Stimulated activated CD4-positive, alpha-beta T cell treated with anti-CD3 and anti-CD28 coated beads, Interleukin-1b, Interleukin-23, amount 100 ng/mL, for 1 hour (primary cell): Measurements from ENCODE around the gene WWTR1.

Source experiments
- DNase-seq, 2 donors: peaks; one replicate each; pipeline ENCODE4 v3.0.0-alpha.2; 2020; ENCODE audit warnings: low read depth in 2 of 2

The WWTR1 gene

DNA sequence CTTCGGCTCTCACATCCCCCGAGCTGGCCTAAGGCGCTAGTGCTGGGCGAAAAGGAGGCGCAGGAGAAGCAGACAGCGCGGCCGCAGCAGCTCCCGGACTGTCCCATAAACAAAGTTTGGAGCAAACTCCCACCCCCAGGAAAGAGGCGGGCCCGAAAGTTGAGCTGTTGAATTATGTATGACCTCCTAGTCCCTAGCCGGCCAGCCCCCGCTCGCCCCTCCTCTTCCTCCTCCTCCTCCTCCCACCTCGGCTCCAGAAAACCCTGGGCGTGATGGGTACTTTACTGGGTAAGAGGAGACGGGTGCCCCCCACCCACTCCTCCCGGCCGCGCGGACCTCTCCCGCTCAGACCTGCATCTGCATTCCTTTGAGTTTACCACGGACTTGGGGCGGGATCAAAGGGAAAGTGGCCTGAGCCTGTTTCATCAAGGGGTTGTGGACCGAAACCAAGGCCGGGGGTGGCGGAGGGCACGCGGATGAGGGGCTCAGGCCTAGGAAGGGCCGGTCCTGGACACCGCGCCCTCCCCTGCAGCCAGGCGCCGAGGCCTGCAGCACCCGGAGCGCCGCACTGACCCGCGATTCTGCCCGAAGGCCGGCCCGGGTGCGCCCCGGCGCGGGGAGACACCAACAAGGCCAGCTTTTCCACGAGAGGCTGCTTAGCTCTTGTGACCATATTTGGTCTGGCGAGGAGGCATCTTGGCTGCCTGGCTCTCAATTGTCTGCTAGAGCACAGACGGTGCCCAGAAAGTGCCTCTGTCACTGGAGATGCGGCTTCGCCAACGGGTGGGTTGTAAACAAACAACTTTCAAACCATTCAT is at the start of gene WWTR1:
Gene WWTR1 (minus strand): TSS at position 100 of the 818 bp plus-strand sequence. CDS start 719 bp downstream, outside the sequence.
- no peak for DNase-seq

DNA sequence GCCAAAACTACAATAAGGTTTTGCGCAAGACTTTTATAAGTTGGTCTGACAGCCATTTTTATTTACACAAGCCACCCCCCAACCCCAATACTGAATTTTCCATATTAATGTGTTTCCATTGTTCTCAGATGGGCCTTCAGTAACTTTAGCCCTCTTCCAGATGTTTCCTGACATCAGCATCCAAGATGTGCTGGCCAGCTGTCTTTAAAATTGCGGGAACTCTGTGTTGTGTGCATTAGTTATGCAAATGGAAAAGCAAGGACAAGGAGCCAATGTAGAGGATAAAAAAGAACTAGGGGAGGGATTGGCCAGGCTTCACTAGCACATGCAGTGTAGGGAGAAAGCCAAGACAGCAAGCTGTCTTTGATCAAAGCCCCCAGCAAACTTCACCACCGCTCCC is 49.1 kb upstream of the WWTR1 start:
- DNase-seq = no peak

GRCh38 chr3:149705416-149705815 is 47.6 kb upstream of the WWTR1 start:
- no peak for DNase-seq

GRCh38 chr3:149703466-149703865 is 45.6 kb upstream of the WWTR1 start:
- DNase-seq = no peak

GRCh38 chr3:149702691-149703441 is 45.0 kb upstream of the WWTR1 start:
- no peak for DNase-seq

- DNase-seq = no peak
Measured at GRCh38 chr3:149701977-149702350, 44.1 kb upstream of the WWTR1 start.

GRCh38 chr3:149701206-149701976 is 43.6 kb upstream of the WWTR1 start:
- no peak for DNase-seq

DNA sequence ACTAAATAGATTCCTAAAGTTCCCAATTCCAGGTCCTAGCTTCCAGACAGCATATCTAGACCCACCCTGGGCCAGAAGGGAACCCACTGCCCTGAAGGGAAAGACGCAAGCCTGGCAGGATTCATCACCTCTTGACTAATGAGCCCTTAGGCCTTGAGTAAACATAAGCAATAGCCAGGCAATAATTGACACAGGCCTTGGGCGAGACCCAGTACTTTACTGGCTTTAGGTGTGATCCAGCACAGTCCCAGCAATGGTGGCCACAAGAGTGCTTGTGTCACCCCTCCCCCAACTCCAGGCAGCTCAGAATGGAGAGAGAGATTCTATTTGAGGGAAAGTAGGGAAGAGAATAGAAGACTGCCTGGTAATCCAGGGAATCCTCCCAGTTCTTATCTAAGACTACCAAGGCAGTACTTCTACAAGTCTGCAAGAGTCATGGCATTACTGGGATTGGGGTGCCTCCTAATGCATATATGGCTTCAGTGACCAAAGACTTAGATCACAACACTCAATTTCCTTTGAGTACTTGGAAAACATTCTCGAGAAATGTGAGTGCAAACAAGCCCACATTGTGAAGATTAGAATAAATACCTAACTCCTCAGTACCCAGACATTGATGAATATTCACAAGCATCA is 30.4 kb upstream of the WWTR1 start:
- DNase-seq = no peak

- DNase-seq = no peak
Measured at GRCh38 chr3:149686996-149687395, 29.2 kb upstream of the WWTR1 start.

- DNase-seq = no peak
Measured at GRCh38 chr3:149678351-149678950, 20.6 kb upstream of the WWTR1 start.

- DNase-seq = no peak
Measured at GRCh38 chr3:149673393-149673792, 15.6 kb upstream of the WWTR1 start.

DNA sequence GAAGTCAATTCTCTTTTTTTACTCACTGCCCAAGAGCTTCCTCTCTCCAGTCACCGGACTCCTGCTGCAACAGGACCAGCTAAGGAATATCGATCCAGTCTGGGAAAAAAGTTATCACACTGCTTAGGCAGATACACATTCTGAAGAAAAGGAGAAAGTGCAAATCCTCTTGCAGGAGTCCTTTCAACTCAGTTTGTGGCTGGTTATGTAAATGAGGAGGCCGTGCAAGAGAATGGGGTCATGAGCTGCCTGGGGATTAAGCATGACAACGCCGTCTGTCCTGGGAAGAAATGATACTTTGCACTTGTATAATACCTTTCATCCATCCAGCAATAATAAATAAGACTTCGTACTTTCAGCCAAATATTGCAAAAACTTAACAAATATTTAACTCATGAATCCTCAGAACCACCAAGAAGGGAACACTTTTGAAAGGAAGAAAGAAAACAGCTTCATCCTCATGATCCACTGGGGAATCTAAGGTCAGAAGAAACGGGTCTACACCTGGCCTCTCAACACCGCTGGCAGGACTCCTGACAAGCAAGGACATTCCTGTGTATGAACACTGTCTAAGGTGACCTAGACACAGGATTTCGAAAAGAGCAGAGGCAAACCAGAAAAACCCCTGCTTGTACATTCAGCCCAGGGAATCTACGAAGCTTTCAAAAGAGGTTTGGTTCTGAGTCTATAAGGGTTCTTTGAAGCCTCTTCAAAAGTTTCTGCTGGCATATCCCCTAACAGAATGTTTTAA is 13.1 kb upstream of the WWTR1 start:
- no peak for DNase-seq

DNA sequence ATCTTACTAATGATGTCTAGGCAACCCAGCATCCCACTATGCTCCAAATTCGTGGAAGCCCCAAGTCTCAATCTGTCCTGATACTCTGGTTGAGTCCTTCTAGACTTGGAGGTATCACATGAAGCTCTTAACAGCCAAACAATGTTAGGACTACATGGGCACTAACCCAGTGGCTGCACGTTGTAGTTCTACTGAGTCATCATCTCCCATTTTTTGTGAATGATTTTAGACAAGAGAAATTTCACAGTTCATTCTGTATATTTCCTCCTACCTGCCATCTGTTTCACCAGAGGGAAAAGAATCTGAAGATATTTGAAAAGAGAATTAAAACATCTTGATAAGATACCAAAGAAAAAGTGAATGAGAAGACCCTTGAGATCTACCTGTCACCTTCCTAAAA is 9.8 kb upstream of the WWTR1 start:
- no peak for DNase-seq

GRCh38 chr3:149663966-149664365 is 6.1 kb upstream of the WWTR1 start:
- no peak for DNase-seq

DNA sequence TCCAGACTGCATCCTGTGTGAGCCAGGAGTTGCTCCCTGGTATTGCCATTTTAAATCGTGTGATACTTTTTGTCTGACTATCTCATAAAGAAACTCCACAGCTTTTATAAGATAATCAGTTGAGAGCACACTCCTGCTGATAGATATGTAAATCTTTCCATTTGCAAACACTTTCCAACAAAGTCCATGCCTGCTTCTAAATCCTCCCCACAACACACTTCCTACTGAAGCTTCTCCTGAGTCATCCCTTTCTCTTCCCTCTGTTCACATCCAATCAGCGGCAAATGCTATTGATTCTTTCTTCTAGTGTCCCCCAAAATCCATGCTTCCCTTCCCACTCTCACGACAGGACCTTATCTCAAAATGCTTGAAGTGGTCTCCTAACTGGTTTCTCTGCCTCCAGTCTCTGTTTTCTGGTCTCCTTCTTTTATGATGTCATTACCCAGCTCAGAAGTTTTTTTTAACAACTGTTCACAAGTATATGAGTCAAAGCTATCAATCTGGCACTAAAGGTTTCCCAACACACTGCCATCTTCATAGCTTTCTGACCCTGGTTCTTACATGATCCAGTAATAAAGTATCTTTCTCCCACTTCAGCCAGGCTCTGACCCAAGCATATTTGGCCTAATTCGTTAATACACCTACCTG is 4.5 kb upstream of the WWTR1 start:
- DNase-seq = no peak

DNA sequence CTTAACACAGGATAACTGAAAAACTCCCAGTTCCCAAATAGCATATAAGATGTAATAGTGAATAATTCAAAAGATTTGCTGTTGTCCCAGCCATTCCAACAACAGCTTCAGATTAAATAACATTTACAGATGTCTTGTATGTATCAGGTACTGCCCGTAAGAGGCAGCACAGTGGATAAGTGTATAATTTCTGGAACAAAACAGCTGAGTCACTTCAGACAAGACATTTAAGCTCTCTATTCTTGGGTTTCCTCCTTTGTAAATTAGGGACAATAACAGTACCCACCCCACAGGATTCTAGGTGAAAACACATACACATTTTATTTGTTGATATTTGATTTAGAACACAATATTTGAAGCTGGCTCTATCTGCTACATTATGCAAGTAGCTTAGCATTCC is 2.6 kb upstream of the WWTR1 start:
- no peak for DNase-seq

DNA sequence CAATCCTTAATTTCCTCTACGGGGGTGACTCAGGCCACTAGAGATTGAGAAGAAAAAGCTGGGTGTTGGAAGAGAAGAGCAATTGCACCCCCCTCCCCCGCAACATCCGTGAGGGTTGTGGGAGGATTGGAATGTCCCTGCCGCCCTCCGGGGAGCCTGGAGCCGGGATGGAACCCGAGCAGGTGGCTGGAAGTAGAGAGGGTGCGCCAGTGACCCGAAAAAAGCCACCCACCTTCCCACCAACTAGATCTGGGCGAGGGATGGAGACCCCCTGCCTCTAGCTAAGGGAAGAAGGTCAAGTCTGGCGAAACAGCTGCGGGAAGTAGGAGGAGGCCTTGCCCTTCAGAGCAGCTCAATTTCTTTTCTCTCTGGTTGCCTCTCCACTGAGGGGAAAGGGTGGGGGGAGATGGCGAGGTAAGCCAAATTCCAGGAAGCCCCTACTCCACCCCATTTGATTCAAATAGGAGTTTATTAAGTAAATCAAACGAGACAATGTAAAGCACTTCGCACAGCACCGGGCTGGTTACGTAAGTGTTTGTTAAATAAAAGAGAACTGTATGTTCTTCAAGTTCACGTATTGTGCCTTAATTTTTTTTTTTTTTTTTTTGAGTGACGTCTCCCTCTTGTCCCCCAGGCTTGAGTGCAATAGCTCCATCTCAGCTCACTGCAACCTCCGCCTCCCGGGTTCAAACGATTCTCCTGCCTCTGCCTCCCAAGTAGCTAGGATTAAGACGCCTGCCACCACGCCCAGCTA is 1.1 kb upstream of the WWTR1 start:
- DNase-seq = no peak

GRCh38 chr3:149657321-149657925 is 402 bp downstream of the WWTR1 start:
- no peak for DNase-seq
